ENCODE results near the gene TBC1D25.

DNA sequence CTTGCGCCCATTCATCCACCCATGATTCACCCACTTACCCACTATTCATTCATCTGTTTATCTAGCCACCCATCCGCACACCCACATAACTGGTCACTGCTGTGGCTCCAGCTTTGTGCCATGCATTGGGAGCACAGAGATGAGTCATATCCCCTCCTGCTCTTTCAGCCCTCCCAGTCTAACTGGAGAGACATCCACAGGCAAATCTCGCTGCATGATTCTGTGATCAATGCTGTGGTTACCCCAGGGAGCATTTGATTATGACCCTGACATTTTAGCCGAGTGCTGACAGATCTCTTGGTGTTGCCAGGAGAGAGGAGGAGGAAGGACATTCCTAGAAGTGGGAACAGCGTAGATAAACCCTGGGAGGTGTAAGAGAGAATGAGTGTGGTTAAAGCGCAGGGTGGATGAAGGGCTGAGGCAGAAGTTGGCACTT lies 41.1 kb upstream of the TBC1D25 start:
- TF ChIP-seq HNF4A (conservative IDR thresholded peaks at IDR 0.05) (no peak), SP1 (IDR thresholded peaks at IDR 0.05) (no peak)
- TF ChIP-seq, protein P1, sequence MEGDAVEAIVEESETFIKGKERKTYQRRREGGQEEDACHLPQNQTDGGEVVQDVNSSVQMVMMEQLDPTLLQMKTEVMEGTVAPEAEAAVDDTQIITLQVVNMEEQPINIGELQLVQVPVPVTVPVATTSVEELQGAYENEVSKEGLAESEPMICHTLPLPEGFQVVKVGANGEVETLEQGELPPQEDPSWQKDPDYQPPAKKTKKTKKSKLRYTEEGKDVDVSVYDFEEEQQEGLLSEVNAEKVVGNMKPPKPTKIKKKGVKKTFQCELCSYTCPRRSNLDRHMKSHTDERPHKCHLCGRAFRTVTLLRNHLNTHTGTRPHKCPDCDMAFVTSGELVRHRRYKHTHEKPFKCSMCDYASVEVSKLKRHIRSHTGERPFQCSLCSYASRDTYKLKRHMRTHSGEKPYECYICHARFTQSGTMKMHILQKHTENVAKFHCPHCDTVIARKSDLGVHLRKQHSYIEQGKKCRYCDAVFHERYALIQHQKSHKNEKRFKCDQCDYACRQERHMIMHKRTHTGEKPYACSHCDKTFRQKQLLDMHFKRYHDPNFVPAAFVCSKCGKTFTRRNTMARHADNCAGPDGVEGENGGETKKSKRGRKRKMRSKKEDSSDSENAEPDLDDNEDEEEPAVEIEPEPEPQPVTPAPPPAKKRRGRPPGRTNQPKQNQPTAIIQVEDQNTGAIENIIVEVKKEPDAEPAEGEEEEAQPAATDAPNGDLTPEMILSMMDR (IDR thresholded peaks at IDR 0.05; ENCODE audit: low read depth, low read length, missing input control) = no peak
- TF ChIP-seq, protein P2, sequence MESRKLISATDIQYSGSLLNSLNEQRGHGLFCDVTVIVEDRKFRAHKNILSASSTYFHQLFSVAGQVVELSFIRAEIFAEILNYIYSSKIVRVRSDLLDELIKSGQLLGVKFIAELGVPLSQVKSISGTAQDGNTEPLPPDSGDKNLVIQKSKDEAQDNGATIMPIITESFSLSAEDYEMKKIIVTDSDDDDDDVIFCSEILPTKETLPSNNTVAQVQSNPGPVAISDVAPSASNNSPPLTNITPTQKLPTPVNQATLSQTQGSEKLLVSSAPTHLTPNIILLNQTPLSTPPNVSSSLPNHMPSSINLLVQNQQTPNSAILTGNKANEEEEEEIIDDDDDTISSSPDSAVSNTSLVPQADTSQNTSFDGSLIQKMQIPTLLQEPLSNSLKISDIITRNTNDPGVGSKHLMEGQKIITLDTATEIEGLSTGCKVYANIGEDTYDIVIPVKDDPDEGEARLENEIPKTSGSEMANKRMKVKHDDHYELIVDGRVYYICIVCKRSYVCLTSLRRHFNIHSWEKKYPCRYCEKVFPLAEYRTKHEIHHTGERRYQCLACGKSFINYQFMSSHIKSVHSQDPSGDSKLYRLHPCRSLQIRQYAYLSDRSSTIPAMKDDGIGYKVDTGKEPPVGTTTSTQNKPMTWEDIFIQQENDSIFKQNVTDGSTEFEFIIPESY (IDR thresholded peaks at IDR 0.05) = no peak
- TF ChIP-seq, protein P3, sequence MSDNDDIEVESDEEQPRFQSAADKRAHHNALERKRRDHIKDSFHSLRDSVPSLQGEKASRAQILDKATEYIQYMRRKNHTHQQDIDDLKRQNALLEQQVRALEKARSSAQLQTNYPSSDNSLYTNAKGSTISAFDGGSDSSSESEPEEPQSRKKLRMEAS (IDR thresholded peaks at IDR 0.05) = no peak

All from liver (tissue), 3 donors.